ENCODE data around the gene ARHGAP24.

DNA sequence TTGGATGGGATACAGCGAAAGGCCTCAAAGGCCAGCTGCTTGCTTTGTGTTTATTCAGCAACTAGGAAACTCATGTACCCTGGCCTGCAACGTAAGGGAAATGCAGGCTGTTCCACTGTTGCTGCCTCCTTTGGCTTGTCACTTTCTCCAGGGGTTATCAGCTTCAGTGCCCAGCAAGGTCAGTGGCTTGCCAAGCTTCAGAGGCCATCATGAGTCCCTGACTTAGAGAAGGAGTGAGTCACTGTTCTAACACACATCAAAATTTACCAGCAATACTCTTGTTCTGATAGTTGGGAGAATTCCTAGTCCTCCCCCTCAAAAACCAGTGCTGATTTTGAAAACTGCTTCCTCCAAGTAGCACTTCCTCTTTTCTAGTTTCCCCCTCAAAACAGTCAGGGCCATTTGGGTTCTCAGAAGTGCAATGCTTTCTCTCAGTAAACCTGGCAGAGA lies 250.8 kb downstream of the ARHGAP24 start:
- TF ChIP-seq, protein P1, sequence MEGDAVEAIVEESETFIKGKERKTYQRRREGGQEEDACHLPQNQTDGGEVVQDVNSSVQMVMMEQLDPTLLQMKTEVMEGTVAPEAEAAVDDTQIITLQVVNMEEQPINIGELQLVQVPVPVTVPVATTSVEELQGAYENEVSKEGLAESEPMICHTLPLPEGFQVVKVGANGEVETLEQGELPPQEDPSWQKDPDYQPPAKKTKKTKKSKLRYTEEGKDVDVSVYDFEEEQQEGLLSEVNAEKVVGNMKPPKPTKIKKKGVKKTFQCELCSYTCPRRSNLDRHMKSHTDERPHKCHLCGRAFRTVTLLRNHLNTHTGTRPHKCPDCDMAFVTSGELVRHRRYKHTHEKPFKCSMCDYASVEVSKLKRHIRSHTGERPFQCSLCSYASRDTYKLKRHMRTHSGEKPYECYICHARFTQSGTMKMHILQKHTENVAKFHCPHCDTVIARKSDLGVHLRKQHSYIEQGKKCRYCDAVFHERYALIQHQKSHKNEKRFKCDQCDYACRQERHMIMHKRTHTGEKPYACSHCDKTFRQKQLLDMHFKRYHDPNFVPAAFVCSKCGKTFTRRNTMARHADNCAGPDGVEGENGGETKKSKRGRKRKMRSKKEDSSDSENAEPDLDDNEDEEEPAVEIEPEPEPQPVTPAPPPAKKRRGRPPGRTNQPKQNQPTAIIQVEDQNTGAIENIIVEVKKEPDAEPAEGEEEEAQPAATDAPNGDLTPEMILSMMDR (conservative IDR thresholded peaks at IDR 0.05 in 1 of 2, IDR thresholded peaks at IDR 0.05 in 1 of 2; ENCODE audit: extremely low read depth in 1 of 2, insufficient read depth in 1 of 2, low read depth in 1 of 2, low read length in 2 of 2): no peak
- no peak for TF ChIP-seq EZH2 (IDR thresholded peaks at IDR 0.05; ENCODE audit: borderline replicate concordance, low read length)

All from mammary epithelial cell (primary cell).